DMS 273 (cell line): ENCODE data around the gene BSG.
"Not testable (repeated sequence)": the region's sequence is repeated elsewhere in the genome, so short reads cannot be mapped to it uniquely, and the experiment has no call there.

Source experiments
- DNase-seq: peaks from one replicate; lab custom pipeline; 2025; ENCODE audit not compliant: unreplicated experiment; lab: John Stamatoyannopoulos, UW

BSG gene

GRCh38 chr19:602391-603301 lies 30.2 kb downstream of the BSG start:
- DNase-seq, result no peak

GRCh38 chr19:603302-603639 lies 30.9 kb downstream of the BSG start:
- DNase-seq, result not testable (repeated sequence)

GRCh38 chr19:603779-604178 lies 31.4 kb downstream of the BSG start:
- not testable (repeated sequence) for DNase-seq

GRCh38 chr19:604355-604754 lies 32.0 kb downstream of the BSG start:
- DNase-seq, result no peak

GRCh38 chr19:605061-605971 lies 32.9 kb downstream of the BSG start:
- not testable (repeated sequence) for DNase-seq

- no peak for DNase-seq
Measured at GRCh38 chr19:607301-608154, 35.1 kb downstream of the BSG start.

GRCh38 chr19:608155-609003 lies 36.0 kb downstream of the BSG start:
- no peak for DNase-seq

GRCh38 chr19:609004-609346 lies 36.6 kb downstream of the BSG start:
- DNase-seq, result no peak

GRCh38 chr19:610071-610800 lies 37.8 kb downstream of the BSG start:
- DNase-seq, result no peak

GRCh38 chr19:610801-611480 lies 38.5 kb downstream of the BSG start:
- DNase-seq, result peak; percentile 90

GRCh38 chr19:611481-611868 lies 39.1 kb downstream of the BSG start:
- no peak for DNase-seq

- no peak for DNase-seq
Measured at GRCh38 chr19:612941-613340, 40.5 kb downstream of the BSG start.

GRCh38 chr19:613732-614567 lies 41.6 kb downstream of the BSG start:
- DNase-seq, result no peak

- DNase-seq, result no peak
Measured at GRCh38 chr19:615619-616018, 43.2 kb downstream of the BSG start.

GRCh38 chr19:616062-616700 lies 43.8 kb downstream of the BSG start:
- DNase-seq, result no peak

GRCh38 chr19:616747-617526 lies 44.5 kb downstream of the BSG start:
- no peak for DNase-seq
